ENCODE results near the gene HAGHL. TPM values are rescaled to one million over a fixed set of nuclear protein-coding genes. Genes with fewer than 3 reads are reported as not detected.

HAGHL gene
- total and polyA plus RNA-seq, 2 of the 8 experiments (the other 6 are each of a cell fraction or from before 2014, with no cell fraction given): 26.6 to 26.9 TPM

DNA sequence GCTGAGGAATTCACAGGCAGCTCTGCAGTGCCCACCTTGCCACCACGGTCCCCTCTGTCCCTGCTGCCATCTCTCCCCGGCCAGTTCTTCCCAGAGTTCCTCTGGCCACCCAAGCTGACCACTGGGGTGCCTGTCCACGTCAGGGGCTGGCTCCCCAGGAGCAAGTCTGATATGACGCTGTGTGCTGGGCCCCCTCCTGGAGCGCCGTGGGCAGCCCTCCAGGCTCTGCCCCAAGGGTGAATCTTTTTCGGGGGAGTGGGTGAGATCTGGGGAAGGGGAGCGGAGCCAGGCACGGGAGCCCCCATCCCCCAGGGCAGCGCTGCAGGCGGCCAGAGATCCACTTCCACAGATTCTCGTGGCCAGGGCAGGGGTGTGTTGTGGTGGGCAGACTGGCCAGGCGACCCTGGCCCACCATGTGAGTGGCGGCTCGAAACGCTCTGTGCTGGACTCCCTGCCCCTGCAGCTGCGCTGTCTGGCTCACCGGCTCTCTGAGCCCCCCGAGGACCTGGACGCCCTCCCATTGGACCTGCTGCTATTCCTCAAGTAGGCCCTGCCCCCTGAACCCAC is 37.4 kb downstream of the HAGHL start (continued):
- TF ChIP-seq SP4 (IDR thresholded peaks at IDR 0.05; ENCODE audit: low read length) (no peak), PHF8 (conservative IDR thresholded peaks at IDR 0.05; ENCODE audit: low read depth, low read length) (no peak)
- TF ChIP-seq, protein P1, sequence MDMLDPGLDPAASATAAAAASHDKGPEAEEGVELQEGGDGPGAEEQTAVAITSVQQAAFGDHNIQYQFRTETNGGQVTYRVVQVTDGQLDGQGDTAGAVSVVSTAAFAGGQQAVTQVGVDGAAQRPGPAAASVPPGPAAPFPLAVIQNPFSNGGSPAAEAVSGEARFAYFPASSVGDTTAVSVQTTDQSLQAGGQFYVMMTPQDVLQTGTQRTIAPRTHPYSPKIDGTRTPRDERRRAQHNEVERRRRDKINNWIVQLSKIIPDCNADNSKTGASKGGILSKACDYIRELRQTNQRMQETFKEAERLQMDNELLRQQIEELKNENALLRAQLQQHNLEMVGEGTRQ (IDR thresholded peaks at IDR 0.05; ENCODE audit: low read length): no peak

Measured in H1 (cell line).